Stimulated activated CD8-positive, alpha-beta memory T cell treated with anti-CD3 and anti-CD28 coated beads, Interleukin-15, amount 100 ng/mL, for 48 hours (primary cell): ENCODE measurements around the gene WIPF1.

ENCODE experiments used
- DNase-seq, 2 donors: peaks; one replicate each; pipeline ENCODE4 v3.0.0-alpha.2; 2020; ENCODE audit warnings: low read depth in 2 of 2

WIPF1 gene

GRCh38 chr2:174621323-174621722 is 23.7 kb upstream of the WIPF1 start:
- DNase-seq, result no peak

- no peak for DNase-seq
Observed at GRCh38 chr2:174618179-174618578, 20.6 kb upstream of the WIPF1 start.

- no peak for DNase-seq
Observed at GRCh38 chr2:174617718-174618117, 20.1 kb upstream of the WIPF1 start.

GRCh38 chr2:174617120-174617519 is 19.5 kb upstream of the WIPF1 start:
- no peak for DNase-seq

- DNase-seq, result no peak
Observed at GRCh38 chr2:174615871-174616436, 18.4 kb upstream of the WIPF1 start.

GRCh38 chr2:174614261-174614660 is 16.7 kb upstream of the WIPF1 start:
- no peak for DNase-seq

- DNase-seq, result no peak
Observed at GRCh38 chr2:174613531-174613930, 15.9 kb upstream of the WIPF1 start.

GRCh38 chr2:174612970-174613369 is 15.4 kb upstream of the WIPF1 start:
- DNase-seq, result no peak

- no peak for DNase-seq
Observed at GRCh38 chr2:174611854-174612253, 14.2 kb upstream of the WIPF1 start.

- no peak for DNase-seq
Observed at GRCh38 chr2:174611006-174611405, 13.4 kb upstream of the WIPF1 start.

- DNase-seq, result no peak
Observed at GRCh38 chr2:174610243-174610995, 12.8 kb upstream of the WIPF1 start.

GRCh38 chr2:174609261-174609660 is 11.7 kb upstream of the WIPF1 start:
- no peak for DNase-seq

- no peak for DNase-seq
Observed at GRCh38 chr2:174608866-174609214, 11.2 kb upstream of the WIPF1 start.

GRCh38 chr2:174607989-174608865 is 10.6 kb upstream of the WIPF1 start:
- DNase-seq, result no peak

GRCh38 chr2:174607584-174607983 is 10.0 kb upstream of the WIPF1 start:
- no peak for DNase-seq

- peak in 1 of 2 donors; percentile 28 for DNase-seq
Observed at GRCh38 chr2:174606336-174606735, 8.7 kb upstream of the WIPF1 start.

- DNase-seq, result no peak
Observed at GRCh38 chr2:174605687-174606086, 8.1 kb upstream of the WIPF1 start.

- DNase-seq, result no peak
Observed at GRCh38 chr2:174603280-174603679, 5.7 kb upstream of the WIPF1 start.

GRCh38 chr2:174602745-174603144 is 5.1 kb upstream of the WIPF1 start:
- no peak for DNase-seq

- DNase-seq, result no peak
Observed at GRCh38 chr2:174600349-174600748, 2.7 kb upstream of the WIPF1 start.

- DNase-seq, result no peak
Observed at GRCh38 chr2:174599310-174599921, 1.8 kb upstream of the WIPF1 start.

- no peak for DNase-seq
Observed at GRCh38 chr2:174597009-174597344, 627 bp downstream of the WIPF1 start.
